Vagina (tissue), 2 donors: ENCODE data around the gene DDX54. TPM values are rescaled to one million over a fixed set of nuclear protein-coding genes. Genes with fewer than 3 reads are reported as not detected.

ENCODE experiments used
- DNase-seq, 2 donors: peaks; one replicate each; pipeline ENCODE4 v3.0.0-alpha.2; 2017; ENCODE audit errors: extremely low spot score in 2 of 2
- H3K27ac ChIP-seq: fragments of 200-600 bp; sonication (generic); one replicate; pipeline ENCODE4 v1.5.1; 2019
- H3K27me3 ChIP-seq: fragments of 200-600 bp; sonication (generic); one replicate; pipeline ENCODE4 v1.5.1; 2019
- H3K36me3 ChIP-seq, 2 donors: fragments of 200-600 bp; sonication (generic); one replicate each; pipeline ENCODE4 v1.5.1; 2017 to 2019
- H3K4me1 ChIP-seq: fragments of 200-600 bp; sonication (generic); one replicate; pipeline ENCODE4 v1.5.1; 2019
- H3K4me3 ChIP-seq, 2 donors: fragments of 200-600 bp; sonication (generic); 1 replicate in 1 of 2; 2 replicates in 1 of 2; pipeline ENCODE4 v1.5.1; 2016 to 2019
- H3K9me3 ChIP-seq: fragments of 200-600 bp; sonication (generic); one replicate; pipeline ENCODE4 v1.5.1; 2019
- POLR2A ChIP-seq, 2 donors: fragments of 450-650 bp; IDR thresholded peaks; one replicate each; pipeline ENCODE4 v1.6.1; 2017; ENCODE audit warnings: antibody characterized with exemption in 2 of 2, mild to moderate bottlenecking in 2 of 2, moderate library complexity in 2 of 2
- POLR2AphosphoS5 ChIP-seq, 2 donors: sonication (generic); formaldehyde crosslinking; IDR thresholded peaks; one replicate each; pipeline ENCODE4 v1.9.0; 2017; ENCODE audit warnings: antibody characterized with exemption in 2 of 2, mild to moderate bottlenecking in 2 of 2, low read depth in 1 of 2; ENCODE audit not compliant: insufficient read depth in 1 of 2
- intact Hi-C: fragments of 100-400 bp; cut with DNase I; formaldehyde crosslinking; loops from one replicate; pipeline ENCODE4 v1.15.1; 2023
- total RNA-seq: library from RNA; depleted of rRNA; stranded (reverse); fragments of >200 nt; gene quantifications from one replicate; pipeline ENCODE4 v1.2.3, GENCODE V29; 2016
- TF ChIP-seq, protein P1 (sequence below), 3 experiments: fragments of 450-650 bp in 2 of 3; fragments of 200-600 bp in 1 of 3; sonication (generic) in 1 of 3; IDR thresholded peaks; one replicate each; pipeline ENCODE4 v1.5.1; 2017 to 2019; ENCODE audit warnings: antibody characterized with exemption in 3 of 3, mild to moderate bottlenecking in 2 of 3, moderate library complexity in 2 of 3

Gene DDX54
- total RNA-seq, 1 donor from 2014 or later: 52.5 TPM

DNA sequence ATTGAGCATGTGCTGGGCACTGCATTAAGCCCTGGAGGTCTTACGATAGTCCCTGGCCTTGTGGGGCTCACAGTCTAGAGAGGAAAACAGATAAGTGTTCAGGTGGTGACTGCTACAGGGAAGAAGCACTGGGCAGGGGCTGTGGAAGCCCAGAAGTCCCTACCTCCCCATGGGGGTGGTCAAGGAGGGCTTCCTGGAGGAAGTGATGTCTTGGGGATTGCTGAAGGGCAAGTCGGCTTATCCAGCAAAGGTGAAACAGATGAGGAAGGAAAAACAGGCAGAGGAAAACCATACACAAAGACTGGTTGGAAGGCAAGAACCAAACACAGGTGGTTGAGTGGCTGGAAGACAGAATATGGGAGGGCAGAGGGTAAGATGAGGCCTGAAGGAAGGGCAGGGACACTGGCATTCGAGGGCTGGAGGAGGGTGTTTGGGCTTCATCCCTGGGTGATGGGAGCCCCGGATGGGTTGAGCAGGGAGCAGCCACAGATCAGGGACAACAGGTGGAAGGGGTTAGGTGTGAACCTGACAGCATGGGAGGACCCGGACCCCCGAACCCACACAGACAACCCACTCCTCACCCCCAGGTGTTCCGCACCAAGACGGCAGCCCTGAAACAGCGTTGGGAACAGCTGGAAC is 33.0 kb downstream of the DDX54 start:
- TF ChIP-seq POLR2A (IDR thresholded peaks at IDR 0.05): no peak
- TF ChIP-seq POLR2AphosphoS5 (IDR thresholded peaks at IDR 0.05; ENCODE audit: insufficient read depth in 1 of 2, low read depth in 1 of 2): no peak
- TF ChIP-seq, protein P1, sequence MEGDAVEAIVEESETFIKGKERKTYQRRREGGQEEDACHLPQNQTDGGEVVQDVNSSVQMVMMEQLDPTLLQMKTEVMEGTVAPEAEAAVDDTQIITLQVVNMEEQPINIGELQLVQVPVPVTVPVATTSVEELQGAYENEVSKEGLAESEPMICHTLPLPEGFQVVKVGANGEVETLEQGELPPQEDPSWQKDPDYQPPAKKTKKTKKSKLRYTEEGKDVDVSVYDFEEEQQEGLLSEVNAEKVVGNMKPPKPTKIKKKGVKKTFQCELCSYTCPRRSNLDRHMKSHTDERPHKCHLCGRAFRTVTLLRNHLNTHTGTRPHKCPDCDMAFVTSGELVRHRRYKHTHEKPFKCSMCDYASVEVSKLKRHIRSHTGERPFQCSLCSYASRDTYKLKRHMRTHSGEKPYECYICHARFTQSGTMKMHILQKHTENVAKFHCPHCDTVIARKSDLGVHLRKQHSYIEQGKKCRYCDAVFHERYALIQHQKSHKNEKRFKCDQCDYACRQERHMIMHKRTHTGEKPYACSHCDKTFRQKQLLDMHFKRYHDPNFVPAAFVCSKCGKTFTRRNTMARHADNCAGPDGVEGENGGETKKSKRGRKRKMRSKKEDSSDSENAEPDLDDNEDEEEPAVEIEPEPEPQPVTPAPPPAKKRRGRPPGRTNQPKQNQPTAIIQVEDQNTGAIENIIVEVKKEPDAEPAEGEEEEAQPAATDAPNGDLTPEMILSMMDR (IDR thresholded peaks at IDR 0.05): no peak
- no peak for DNase-seq
- Histone ChIP-seq H3K27me3 (no peaks in the 10 kb centered on the region), H3K4me3 (peak overlapping the region in 1 of 2 donors; percentile 41), H3K27ac (no peak overlapping the region), H3K9me3 (peaks cover under 1% of the 10 kb centered on the region), H3K36me3 (no peaks in the 10 kb centered on the region), H3K4me1 (peaks cover 36% of the 10 kb centered on the region)
- intact Hi-C loops: loop anchor here (10.0 kb wide), 1 partner anchor 1432 kb away; no protein-coding TSS in a partner anchor

DNA sequence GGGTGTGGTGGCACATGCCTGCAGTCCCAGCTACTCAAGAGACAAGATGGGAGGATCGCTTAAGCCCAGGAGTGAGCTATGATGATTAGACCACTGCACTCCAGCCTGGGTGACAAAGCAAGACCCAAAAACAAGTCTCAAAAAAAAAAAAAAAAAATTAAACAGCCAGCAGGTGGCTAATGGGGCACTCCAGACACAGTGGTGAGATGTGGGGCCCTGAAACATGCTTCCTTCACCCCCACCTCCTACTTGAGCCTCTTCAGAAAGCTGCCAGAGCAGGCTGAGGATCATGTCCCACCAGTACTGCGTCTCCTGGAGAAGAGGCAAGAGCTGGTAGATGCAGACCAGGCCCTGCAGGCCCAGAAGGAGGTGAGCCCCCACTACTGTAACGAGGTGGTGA is 33.6 kb downstream of the DDX54 start:
- no peak for TF ChIP-seq POLR2A (IDR thresholded peaks at IDR 0.05)
- TF ChIP-seq, protein P1 (IDR thresholded peaks at IDR 0.05): no peak
- no peak overlapping the region for H3K27ac ChIP-seq
- H3K4me3 ChIP-seq: no peak overlapping the region
- peaks cover 3% of the 10 kb centered on the region for H3K9me3 ChIP-seq
- peaks cover 36% of the 10 kb centered on the region for H3K4me1 ChIP-seq
- H3K27me3 ChIP-seq: no peaks in the 10 kb centered on the region
- no peak for DNase-seq
- intact Hi-C loops: loop anchor here (10.0 kb wide), 1 partner anchor 1433 kb away; no protein-coding TSS in a partner anchor
- H3K36me3 ChIP-seq: no peaks in the 10 kb centered on the region

DNA sequence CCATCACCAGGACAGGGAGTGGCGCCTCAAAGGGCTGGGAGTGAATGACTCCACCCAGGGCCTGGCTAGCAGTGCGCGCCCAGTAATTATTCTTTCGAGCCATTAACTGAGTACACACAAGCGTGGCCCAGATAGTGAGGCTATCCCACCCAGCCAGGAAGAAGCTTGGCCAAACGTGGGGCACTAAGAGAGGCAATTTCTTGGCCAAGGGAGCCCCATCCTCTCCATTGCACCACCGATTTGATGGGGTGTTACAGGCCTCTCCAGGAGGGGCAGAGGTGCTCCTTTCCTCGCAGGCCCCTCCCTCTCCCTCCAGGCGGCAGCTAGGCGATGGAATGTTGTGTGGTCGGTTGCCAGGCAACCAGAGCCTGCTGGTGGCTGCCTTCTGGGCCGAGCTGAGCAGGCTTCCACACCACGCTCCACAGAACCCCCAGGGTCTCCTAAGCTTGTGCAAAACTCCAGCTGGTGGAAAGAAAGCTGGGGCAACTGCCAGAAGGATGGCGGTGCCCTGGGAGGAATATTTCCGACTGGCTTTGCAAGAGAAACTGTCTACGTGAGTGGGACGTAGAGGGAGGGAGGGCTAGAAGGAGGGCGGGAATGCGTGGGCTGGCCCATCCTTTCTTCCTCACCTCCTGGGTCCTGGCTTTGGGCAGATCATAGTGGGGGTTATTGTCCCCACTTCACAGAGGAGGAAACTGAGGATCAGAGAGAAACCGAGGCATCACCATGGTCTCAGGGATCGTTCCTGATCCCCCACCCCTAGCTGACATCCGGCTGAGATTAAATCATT is 35.7 kb downstream of the DDX54 start, which contains the start of gene CFAP73:
Gene CFAP73 (plus strand): TSS at position 364 of the 790 bp plus-strand sequence. CDS start 134 bp downstream, at position 498.
- no peak within 1 kb of the TSS for H3K27ac ChIP-seq
- no peaks in the 10 kb centered on the region for H3K36me3 ChIP-seq
- peaks cover 31% of the 10 kb centered on the region for H3K4me1 ChIP-seq
- H3K4me3 ChIP-seq: no peak within 1 kb of the TSS
- no peaks in the 10 kb centered on the region for H3K27me3 ChIP-seq
- DNase-seq: no peak
- intact Hi-C loops: loop anchor here (10.0 kb wide), 1 partner anchor 1435 kb away; no protein-coding TSS in a partner anchor
- no peak for TF ChIP-seq POLR2A (IDR thresholded peaks at IDR 0.05)
- TF ChIP-seq, protein P1 (IDR thresholded peaks at IDR 0.05): no peak
- TF ChIP-seq POLR2AphosphoS5 (IDR thresholded peaks at IDR 0.05; ENCODE audit: insufficient read depth in 1 of 2, low read depth in 1 of 2): no peak
- peaks cover 3% of the 10 kb centered on the region for H3K9me3 ChIP-seq

DNA sequence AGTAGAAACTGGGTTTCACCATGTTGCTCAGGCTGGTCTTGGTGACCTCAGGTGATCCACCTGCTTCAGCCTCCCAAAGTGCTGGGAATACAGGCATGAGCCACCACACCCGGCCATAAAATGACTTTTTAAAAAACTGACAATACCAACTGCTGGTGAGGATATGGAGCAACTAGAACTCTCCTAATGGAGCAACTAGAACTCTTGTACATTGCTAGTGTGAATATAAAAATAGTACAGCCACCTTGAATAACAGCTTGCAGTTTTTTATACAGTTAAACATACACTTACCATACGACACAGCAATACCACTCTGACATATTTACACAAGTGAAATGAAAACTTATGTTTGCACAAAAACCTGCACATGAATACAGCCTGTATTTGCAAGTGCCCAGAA is 38.3 kb downstream of the DDX54 start:
- no peak for DNase-seq
- H3K36me3 ChIP-seq: no peaks in the 10 kb centered on the region
- no peak overlapping the region for H3K27ac ChIP-seq
- peaks cover 3% of the 10 kb centered on the region for H3K9me3 ChIP-seq
- H3K4me3 ChIP-seq: no peak overlapping the region
- peaks cover 9% of the 10 kb centered on the region for H3K4me1 ChIP-seq
- intact Hi-C loops: no loop called here
- H3K27me3 ChIP-seq: no peaks in the 10 kb centered on the region
- TF ChIP-seq, protein P1 (IDR thresholded peaks at IDR 0.05): no peak
- TF ChIP-seq POLR2A (IDR thresholded peaks at IDR 0.05): no peak
- TF ChIP-seq POLR2AphosphoS5 (IDR thresholded peaks at IDR 0.05; ENCODE audit: insufficient read depth in 1 of 2, low read depth in 1 of 2): no peak
